H1 (cell line): ENCODE data around the gene FHIT. TPM values are rescaled to one million over a fixed set of nuclear protein-coding genes. Genes with fewer than 3 reads are reported as not detected.

ENCODE experiments used
- CTCF ChIA-PET: fragments of 300-600 bp; sonication (Branson Sonifier 250); formaldehyde crosslinking; loops from one replicate; lab custom pipeline; 2021; ENCODE audit not compliant: partially characterized antibody; lab: Charles Lee
- POLR2A ChIA-PET: fragments of 300-600 bp; sonication (Branson Sonifier 250); formaldehyde crosslinking; loops from one replicate; lab custom pipeline; 2021; ENCODE audit warnings: inconsistent platforms; ENCODE audit not compliant: partially characterized antibody; lab: Charles Lee
- DNase-seq, 2 experiments: peaks; one replicate each; pipeline versions ENCODE4 v3.0.0 to v3.0.0-alpha.2; 2010 to 2022; ENCODE audit warnings: low spot score in 2 of 2, low read depth in 1 of 2, mixed read lengths in 1 of 2
- FAIRE-seq: peaks from 2 replicates; lab custom pipeline; 2011; peaks lifted over from hg19 to GRCh38; lab: Jason Lieb, UNC
- H2AFZ ChIP-seq: 2 replicates; pipeline ENCODE4 v1.8.1; 2012; ENCODE audit warnings: low read length, inconsistent platforms
- H2AK5ac ChIP-seq: 2 replicates; pipeline ENCODE4 v1.6.1; 2013; ENCODE audit warnings: low read depth, low read length
- H2BK120ac ChIP-seq: replicated peaks from 2 replicates; pipeline ENCODE3; 2013; ENCODE audit warnings: low read depth, low read length, inconsistent platforms
- H2BK12ac ChIP-seq: 2 replicates; pipeline ENCODE4 v1.6.1; 2013; ENCODE audit warnings: low read depth, low read length
- H2BK15ac ChIP-seq: 2 replicates; pipeline ENCODE4 v1.6.1; 2013; ENCODE audit warnings: low read length
- H2BK20ac ChIP-seq: 2 replicates; pipeline ENCODE4 v1.6.1; 2013; ENCODE audit warnings: low read length
- H2BK5ac ChIP-seq: 2 replicates; pipeline ENCODE4 v1.6.1; 2013; ENCODE audit warnings: low read depth, low read length
- H3K14ac ChIP-seq: 2 replicates; pipeline ENCODE4 v1.6.1; 2013; ENCODE audit warnings: inconsistent platforms; ENCODE audit not compliant: insufficient read length
- H3K18ac ChIP-seq: 2 replicates; pipeline ENCODE4 v1.6.1; 2013; ENCODE audit warnings: low read length; ENCODE audit errors: extremely low read depth
- H3K23ac ChIP-seq: 2 replicates; pipeline ENCODE4 v1.6.1; 2013; ENCODE audit warnings: inconsistent platforms; ENCODE audit not compliant: insufficient read length
- H3K23me2 ChIP-seq: 2 replicates; pipeline ENCODE4 v1.6.1; 2013; ENCODE audit warnings: low read depth, low read length
- H3K27ac ChIP-seq: 2 replicates; pipeline ENCODE4 v1.6.1; 2011; ENCODE audit warnings: low read depth, low read length, inconsistent platforms
- H3K27me3 ChIP-seq, 4 experiments: replicated peaks in 1 of 4; 1 replicate in 1 of 4; 2 replicates in 3 of 4; pipeline versions ENCODE4 v1.6.1 to v1.8.1; 2011 to 2013; ENCODE audit warnings: low read length in 3 of 4, mild to moderate bottlenecking in 3 of 4, inconsistent platforms in 2 of 4, mixed read lengths in 2 of 4, moderate library complexity in 1 of 4; ENCODE audit not compliant: control insufficient read depth in 3 of 4, insufficient read depth in 3 of 4; ENCODE audit errors: extremely low read depth in 1 of 4
- H3K36me3 ChIP-seq, 4 experiments: 2 replicates each; pipeline versions ENCODE4 v1.6.1 to v1.8.1; 2011 to 2013; ENCODE audit warnings: mild to moderate bottlenecking in 4 of 4, low read length in 3 of 4, moderate library complexity in 2 of 4, control low read depth in 1 of 4, inconsistent platforms in 1 of 4; ENCODE audit not compliant: insufficient read depth in 4 of 4, control insufficient read depth in 2 of 4
- H3K4ac ChIP-seq: replicated peaks from 2 replicates; pipeline ENCODE3; 2013; ENCODE audit warnings: low read length, low read depth, mixed read lengths, inconsistent platforms; ENCODE audit not compliant: insufficient read length
- H3K4me1 ChIP-seq, 4 experiments: replicated peaks in 1 of 4; 1 replicate in 1 of 4; 2 replicates in 3 of 4; pipeline versions ENCODE4 v1.6.1 to v1.8.1; 2011 to 2013; ENCODE audit warnings: low read length in 3 of 4, inconsistent platforms in 2 of 4, mixed read lengths in 1 of 4; ENCODE audit not compliant: insufficient read depth in 4 of 4, control insufficient read depth in 3 of 4
- H3K4me2 ChIP-seq, 2 experiments: 2 replicates each; pipeline versions ENCODE4 v1.6.1 to v1.8.1; 2011 to 2013; ENCODE audit warnings: low read depth in 2 of 2, low read length in 2 of 2, control low read depth in 1 of 2, inconsistent platforms in 1 of 2, mild to moderate bottlenecking in 1 of 2; ENCODE audit not compliant: insufficient read depth in 1 of 2
- H3K4me3 ChIP-seq, 4 experiments: fragments of 200-600, 300-600 bp in 1 of 4; sonication (generic), shearing (Covaris generic), sonication (Bioruptor Twin) in 1 of 4; 2 replicates each; pipeline versions ENCODE4 v1.5.1 to v1.8.1; 2011 to 2016; ENCODE audit warnings: low read length in 4 of 4, low read depth in 3 of 4, control low read depth in 2 of 4, inconsistent platforms in 2 of 4, mild to moderate bottlenecking in 2 of 4, mixed read lengths in 1 of 4, moderate library complexity in 1 of 4; ENCODE audit not compliant: insufficient read depth in 2 of 4; ENCODE audit errors: extremely low read depth in 1 of 4
- H3K56ac ChIP-seq: replicated peaks from 2 replicates; pipeline ENCODE3; 2013; ENCODE audit warnings: low read depth, mild to moderate bottlenecking, mixed read lengths, low read length, inconsistent platforms; ENCODE audit not compliant: insufficient read length
- H3K79me1 ChIP-seq: 2 replicates; pipeline ENCODE4 v1.6.1; 2013; ENCODE audit warnings: low read depth, low read length, control low read depth
- H3K79me2 ChIP-seq, 2 experiments: 2 replicates each; pipeline versions ENCODE4 v1.6.1 to v1.8.1; 2012 to 2013; ENCODE audit warnings: low read length in 2 of 2, mild to moderate bottlenecking in 2 of 2, inconsistent platforms in 1 of 2; ENCODE audit not compliant: insufficient read depth in 2 of 2, control insufficient read depth in 1 of 2
- H3K9ac ChIP-seq, 4 experiments: replicated peaks in 1 of 4; 1 replicate in 1 of 4; 2 replicates in 3 of 4; pipeline versions ENCODE4 v1.6.1 to v1.8.1; 2011 to 2013; ENCODE audit warnings: low read depth in 3 of 4, low read length in 3 of 4, control low read depth in 2 of 4, mild to moderate bottlenecking in 2 of 4, moderate library complexity in 2 of 4, inconsistent platforms in 1 of 4; ENCODE audit errors: extremely low read depth in 1 of 4
- H3K9me3 ChIP-seq, 2 experiments: 2 replicates each; pipeline versions ENCODE4 v1.6.1 to v1.8.1; 2012 to 2013; ENCODE audit warnings: mild to moderate bottlenecking in 2 of 2, moderate library complexity in 2 of 2, control low read depth in 1 of 2, inconsistent platforms in 1 of 2, low read depth in 1 of 2, low read length in 1 of 2, mixed read lengths in 1 of 2; ENCODE audit not compliant: insufficient read depth in 2 of 2
- H4K20me1 ChIP-seq, 2 experiments: replicated peaks in 1 of 2; 2 replicates each; pipeline versions ENCODE3 to v1.8.1; 2011 to 2013; ENCODE audit warnings: inconsistent platforms in 2 of 2, low read length in 2 of 2, mild to moderate bottlenecking in 1 of 2; ENCODE audit not compliant: insufficient read depth in 2 of 2, control insufficient read depth in 1 of 2
- H4K5ac ChIP-seq: 2 replicates; pipeline ENCODE4 v1.6.1; 2013; ENCODE audit warnings: low read length, low read depth, mixed read lengths, inconsistent platforms; ENCODE audit not compliant: insufficient read length
- H4K8ac ChIP-seq: 2 replicates; pipeline ENCODE4 v1.8.0; 2013; ENCODE audit warnings: mild to moderate bottlenecking, moderate library complexity, low read length, inconsistent platforms; ENCODE audit not compliant: insufficient read depth; ENCODE audit errors: extremely low read depth
- H4K91ac ChIP-seq: replicated peaks from 2 replicates; pipeline ENCODE3; 2013; ENCODE audit warnings: low read length, mixed read lengths, inconsistent platforms; ENCODE audit not compliant: insufficient read length
- CHD2 ChIP-seq: IDR thresholded peaks from 2 replicates; pipeline ENCODE4 v1.6.1; 2012; ENCODE audit warnings: low read length, improper control_type of control experiment
- E2F6 ChIP-seq: IDR thresholded peaks from 2 replicates; pipeline ENCODE4 v1.6.1; 2012; ENCODE audit warnings: inconsistent platforms
- KDM5A ChIP-seq: fragments of 200-600 bp; IDR thresholded peaks from 2 replicates; pipeline ENCODE4 v1.7.1; 2012; ENCODE audit warnings: mild to moderate bottlenecking, low read length, inconsistent platforms, mixed read lengths
- POU5F1 ChIP-seq: IDR thresholded peaks from 2 replicates; pipeline ENCODE4 v1.6.1; 2011; ENCODE audit warnings: low read depth, mild to moderate bottlenecking, low read length, moderate library complexity
- RNF2 ChIP-seq: fragments of 200-900, 300-1000 bp; sonication (generic); IDR thresholded peaks from 2 replicates; pipeline ENCODE4 v1.7.1; 2016; ENCODE audit warnings: borderline replicate concordance, low read depth, mild to moderate bottlenecking, antibody characterized with exemption, low read length; ENCODE audit not compliant: poor library complexity, severe bottlenecking; ENCODE audit errors: missing control alignments
- SAP30 ChIP-seq: fragments of 300-600 bp; sonication (generic); IDR thresholded peaks from 2 replicates; pipeline ENCODE4 v1.7.1; 2012; ENCODE audit warnings: low read length, moderate library complexity, mild to moderate bottlenecking, inconsistent platforms; ENCODE audit not compliant: insufficient read depth, insufficient replicate concordance
- WGBS, 2 experiments: shearing (Covaris generic) in 1 of 2; methylation state at CpG; one replicate each; pipeline versions ENCODE4 v1.1.6 to v1.1.7; 2013 to 2015; ENCODE audit warnings: low lambda C conversion rate in 2 of 2, mixed read lengths in 2 of 2, inconsistent platforms in 1 of 2, low coverage in 1 of 2, missing lambda C conversion rate in 1 of 2; ENCODE audit not compliant: insufficient replicate concordance in 2 of 2, insufficient coverage in 1 of 2, insufficient read length in 1 of 2; ENCODE audit errors: extremely low coverage in 1 of 2, missing lambda C conversion rate in 1 of 2; 5-methylcytosine and 5-hydroxymethylcytosine counted together
- polyA plus RNA-seq, 7 experiments: library from polyadenylated mRNA; depleted of rRNA in 3 of 7; stranded (reverse) in 5 of 7; unstranded in 2 of 7; fragments of >200 nt in 5 of 7; fragments of 200-250 nt in 2 of 7; gene quantifications; 1 replicate in 5 of 7; 2 replicates in 1 of 7; 4 replicates in 1 of 7; pipeline versions ENCODE4 v1.2.1 to v1.2.3, GENCODE V29; 2011 to 2013; ENCODE audit warnings: missing spikeins in 2 of 7, mixed read lengths in 2 of 7
- total RNA-seq: library from RNA; stranded (reverse); fragmentation: NEBNext Ultra II Directional; extraction: Animal tissue kit (Norgen Biotek cat#: 25700); gene quantifications from 2 replicates; pipeline ENCODE4 v1.2.1, GENCODE V29; 2021

The FHIT gene
- total and polyA plus RNA-seq, 2 of the 8 experiments (the other 6 are each of a cell fraction or from before 2014, with no cell fraction given), result 1.2 to 3.2 TPM

- POLR2A ChIA-PET, result no interaction called here
- no peak for TF ChIP-seq RNF2
- no peak for TF ChIP-seq POU5F1
- TF ChIP-seq KDM5A, result no peak
- no peak for TF ChIP-seq E2F6
- no peak for TF ChIP-seq SAP30
- TF ChIP-seq CHD2, result no peak
These were observed 1449.2 kb downstream of the FHIT start for GRCh38 chr3:59802045-59802444.

More at GRCh38 chr3:59802045-59802444, 1449.2 kb downstream of the FHIT start:
- Histone ChIP-seq H4K8ac (no peak overlapping the region), H3K79me1 (no peaks in the 10 kb centered on the region), H2BK20ac (no peak overlapping the region), H2AFZ (no peak overlapping the region), H3K4me3 (no peak overlapping the region), H3K79me2 (no peaks in the 10 kb centered on the region), H3K4me1 (peaks cover 0 to 2% (median 1%) of the 10 kb centered on the region in 4 experiments; a peak in 2 of 7 replicates), H2BK12ac (no peak overlapping the region), H2BK5ac (no peak overlapping the region), H2BK15ac (no peak overlapping the region), H3K36me3 (no peaks in the 10 kb centered on the region), H3K18ac (no peak overlapping the region), H3K14ac (no peak overlapping the region), H2BK120ac (no peak overlapping the region), H3K4ac (no peak overlapping the region), H4K91ac (no peak overlapping the region), H3K9ac (no peak overlapping the region), H3K23me2 (no peaks in the 10 kb centered on the region), H2AK5ac (no peak overlapping the region), H4K5ac (no peak overlapping the region), H3K4me2 (no peak overlapping the region), H3K9me3 (no peaks in the 10 kb centered on the region), H3K27me3 (no peaks in the 10 kb centered on the region; a peak in 1 of 7 replicates), H4K20me1 (no peaks in the 10 kb centered on the region), H3K27ac (no peak overlapping the region), H3K56ac (no peak overlapping the region), H3K23ac (no peak overlapping the region)
- FAIRE-seq, result no peak
- 84% methylated on average over 2 of the region's 2 CpGs; no CpG with 5 or more reads in 1 of the 2 experiments for WGBS, 2 experiments
- no peak for DNase-seq
- CTCF ChIA-PET, result no interaction called here
